SU-DHL-6 (cell line): ENCODE data around the gene APOL3.

Source experiments
- H2AFZ ChIP-seq: fragments of 200-600 bp; sonication (generic); 2 replicates; pipeline ENCODE4 v1.6.1; 2014; ENCODE audit warnings: low read depth, mild to moderate bottlenecking, moderate library complexity, mixed read lengths, antibody characterized with exemption, low read length; ENCODE audit not compliant: severe bottlenecking
- H3F3A ChIP-seq: fragments of 200-600 bp; shearing (Covaris generic); 2 replicates; pipeline ENCODE4 v1.6.0; 2016; ENCODE audit warnings: antibody characterized with exemption, mild to moderate bottlenecking; ENCODE audit not compliant: insufficient read depth
- H3K27ac ChIP-seq: fragments of 200-600 bp; sonication (generic); 2 replicates; pipeline ENCODE4 v1.5.1; 2016; ENCODE audit warnings: low read depth, mild to moderate bottlenecking, low read length, moderate library complexity, mixed read lengths
- H3K27me3 ChIP-seq: fragments of 200-600 bp; sonication (generic), shearing (Covaris generic); 2 replicates; pipeline ENCODE4 v1.6.0; 2014; ENCODE audit warnings: mild to moderate bottlenecking, low read length
- H3K36me3 ChIP-seq: fragments of 200-600 bp; sonication (generic); 2 replicates; pipeline ENCODE4 v1.6.1; 2014; ENCODE audit warnings: mild to moderate bottlenecking, low read length, mixed read lengths
- H3K4me2 ChIP-seq: fragments of 300-600, 200-600 bp; shearing (Covaris generic), sonication (generic); 2 replicates; pipeline ENCODE4 v1.6.0; 2014; ENCODE audit warnings: low read length, low read depth, mild to moderate bottlenecking; ENCODE audit not compliant: poor library complexity, severe bottlenecking
- H3K4me3 ChIP-seq: fragments of 200-600 bp; sonication (generic); 2 replicates; pipeline ENCODE4 v1.5.1; 2014; ENCODE audit warnings: antibody characterized with exemption, low read length, mild to moderate bottlenecking, mixed read lengths; ENCODE audit not compliant: insufficient read depth, poor library complexity, severe bottlenecking
- H3K79me2 ChIP-seq: fragments of 200-600 bp; sonication (generic); 2 replicates; pipeline ENCODE4 v1.6.1; 2014; ENCODE audit warnings: mild to moderate bottlenecking, low read length, moderate library complexity; ENCODE audit not compliant: insufficient read depth
- H3K9ac ChIP-seq: fragments of 200-600 bp; sonication (generic); 2 replicates; pipeline ENCODE4 v1.7.0; 2014; ENCODE audit warnings: mild to moderate bottlenecking, low read length
- H3K9me2 ChIP-seq: fragments of 200-600 bp; sonication (generic); replicated peaks from 2 replicates; pipeline ENCODE4 v1.6.1; 2014; ENCODE audit warnings: low read length; ENCODE audit not compliant: insufficient read depth
- H3K9me3 ChIP-seq: fragments of 200-600 bp; sonication (generic); 2 replicates; pipeline ENCODE4 v1.6.1; 2014; ENCODE audit warnings: low read length, mixed read lengths; ENCODE audit not compliant: insufficient read depth
- H4K20me1 ChIP-seq: fragments of 200-600 bp; sonication (generic); 2 replicates; pipeline ENCODE4 v1.6.1; 2014; ENCODE audit warnings: low read depth, mild to moderate bottlenecking, antibody characterized with exemption, low read length, moderate library complexity, mixed read lengths
- EZH2phosphoT487 ChIP-seq: fragments of 200-600 bp; sonication (generic), shearing (Covaris generic); conservative IDR thresholded peaks from 2 replicates; pipeline ENCODE4 v1.6.1; 2018; ENCODE audit warnings: mild to moderate bottlenecking, antibody characterized with exemption, low read length, moderate library complexity, mixed read lengths
- TF ChIP-seq, protein P1 (sequence below): fragments of 200-600 bp; sonication (generic); IDR thresholded peaks from one replicate; pipeline ENCODE4 v1.5.1; 2017; ENCODE audit warnings: antibody characterized with exemption, mild to moderate bottlenecking, low read length, moderate library complexity; ENCODE audit not compliant: insufficient read depth, poor library complexity, severe bottlenecking

The APOL3 gene

GRCh38 chr22:36166086-36166485, 5.5 kb upstream of the APOL3 start:
- no peaks in the 10 kb centered on the region for H3K9me2 ChIP-seq
- H4K20me1 ChIP-seq, result no peaks in the 10 kb centered on the region
- H3F3A ChIP-seq, result no peaks in the 10 kb centered on the region
- H3K27ac ChIP-seq, result no peak overlapping the region
- TF ChIP-seq, protein P1, sequence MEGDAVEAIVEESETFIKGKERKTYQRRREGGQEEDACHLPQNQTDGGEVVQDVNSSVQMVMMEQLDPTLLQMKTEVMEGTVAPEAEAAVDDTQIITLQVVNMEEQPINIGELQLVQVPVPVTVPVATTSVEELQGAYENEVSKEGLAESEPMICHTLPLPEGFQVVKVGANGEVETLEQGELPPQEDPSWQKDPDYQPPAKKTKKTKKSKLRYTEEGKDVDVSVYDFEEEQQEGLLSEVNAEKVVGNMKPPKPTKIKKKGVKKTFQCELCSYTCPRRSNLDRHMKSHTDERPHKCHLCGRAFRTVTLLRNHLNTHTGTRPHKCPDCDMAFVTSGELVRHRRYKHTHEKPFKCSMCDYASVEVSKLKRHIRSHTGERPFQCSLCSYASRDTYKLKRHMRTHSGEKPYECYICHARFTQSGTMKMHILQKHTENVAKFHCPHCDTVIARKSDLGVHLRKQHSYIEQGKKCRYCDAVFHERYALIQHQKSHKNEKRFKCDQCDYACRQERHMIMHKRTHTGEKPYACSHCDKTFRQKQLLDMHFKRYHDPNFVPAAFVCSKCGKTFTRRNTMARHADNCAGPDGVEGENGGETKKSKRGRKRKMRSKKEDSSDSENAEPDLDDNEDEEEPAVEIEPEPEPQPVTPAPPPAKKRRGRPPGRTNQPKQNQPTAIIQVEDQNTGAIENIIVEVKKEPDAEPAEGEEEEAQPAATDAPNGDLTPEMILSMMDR, result no peak
- TF ChIP-seq EZH2phosphoT487, result no peak
- no peaks in the 10 kb centered on the region for H3K79me2 ChIP-seq
- no peaks in the 10 kb centered on the region for H3K27me3 ChIP-seq
- no peak overlapping the region for H3K9ac ChIP-seq
- no peak overlapping the region for H3K4me3 ChIP-seq
- no peaks in the 10 kb centered on the region for H3K36me3 ChIP-seq
- no peak overlapping the region for H3K4me2 ChIP-seq
- no peaks in the 10 kb centered on the region for H3K9me3 ChIP-seq
- H2AFZ ChIP-seq, result no peak overlapping the region

DNA sequence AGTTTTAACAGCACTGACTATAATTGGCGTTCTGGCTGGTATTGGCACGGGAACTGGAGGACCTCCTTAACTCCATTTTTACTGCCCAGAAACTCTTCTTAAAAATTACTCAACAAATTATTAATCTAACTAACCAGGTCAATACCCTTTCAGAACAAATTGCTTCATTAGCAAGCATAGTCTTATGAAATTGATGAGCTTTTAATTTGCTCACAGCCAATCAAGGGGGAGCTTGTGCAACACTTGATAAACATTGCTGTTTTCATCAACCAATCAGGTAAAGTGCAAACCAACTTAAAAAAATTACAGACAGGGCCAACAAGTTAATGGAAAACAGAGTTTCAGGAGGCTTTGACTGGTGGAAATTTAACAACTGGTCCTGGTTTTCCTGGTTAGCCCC, 4.6 kb upstream of the APOL3 start:
- no peaks in the 10 kb centered on the region for H3K27me3 ChIP-seq
- TF ChIP-seq, protein P1, result no peak
- no peak for TF ChIP-seq EZH2phosphoT487
- H3K9me2 ChIP-seq, result no peaks in the 10 kb centered on the region
- no peak overlapping the region for H3K27ac ChIP-seq
- no peaks in the 10 kb centered on the region for H3K36me3 ChIP-seq
- no peak overlapping the region for H3K9ac ChIP-seq
- H3K9me3 ChIP-seq, result no peaks in the 10 kb centered on the region
- no peak overlapping the region for H3K4me2 ChIP-seq
- no peaks in the 10 kb centered on the region for H3F3A ChIP-seq
- H4K20me1 ChIP-seq, result no peaks in the 10 kb centered on the region
- no peak overlapping the region for H2AFZ ChIP-seq
- no peaks in the 10 kb centered on the region for H3K79me2 ChIP-seq
- H3K4me3 ChIP-seq, result no peak overlapping the region

GRCh38 chr22:36164621-36165020, 4.1 kb upstream of the APOL3 start:
- H3F3A ChIP-seq, result no peaks in the 10 kb centered on the region
- no peaks in the 10 kb centered on the region for H3K36me3 ChIP-seq
- TF ChIP-seq EZH2phosphoT487, result no peak
- TF ChIP-seq, protein P1, result no peak
- H2AFZ ChIP-seq, result no peak overlapping the region
- H3K9me3 ChIP-seq, result no peaks in the 10 kb centered on the region
- H3K27ac ChIP-seq, result no peak overlapping the region
- no peak overlapping the region for H3K4me2 ChIP-seq
- H3K4me3 ChIP-seq, result no peak overlapping the region
- H3K79me2 ChIP-seq, result no peaks in the 10 kb centered on the region
- no peaks in the 10 kb centered on the region for H4K20me1 ChIP-seq
- no peaks in the 10 kb centered on the region for H3K27me3 ChIP-seq
- no peak overlapping the region for H3K9ac ChIP-seq
- H3K9me2 ChIP-seq, result no peaks in the 10 kb centered on the region

GRCh38 chr22:36163497-36163896, 2.9 kb upstream of the APOL3 start:
- no peaks in the 10 kb centered on the region for H3F3A ChIP-seq
- H3K4me3 ChIP-seq, result no peak overlapping the region
- no peaks in the 10 kb centered on the region for H3K27me3 ChIP-seq
- TF ChIP-seq, protein P1, result no peak
- TF ChIP-seq EZH2phosphoT487, result no peak
- no peaks in the 10 kb centered on the region for H3K79me2 ChIP-seq
- no peaks in the 10 kb centered on the region for H3K36me3 ChIP-seq
- H3K9me2 ChIP-seq, result no peaks in the 10 kb centered on the region
- no peaks in the 10 kb centered on the region for H4K20me1 ChIP-seq
- no peak overlapping the region for H3K4me2 ChIP-seq
- H2AFZ ChIP-seq, result no peak overlapping the region
- no peak overlapping the region for H3K27ac ChIP-seq
- H3K9ac ChIP-seq, result no peak overlapping the region
- no peaks in the 10 kb centered on the region for H3K9me3 ChIP-seq
